H1 (cell line): ENCODE data around the gene GMFB. TPM values are rescaled to one million over a fixed set of nuclear protein-coding genes. Genes with fewer than 3 reads are reported as not detected.

Source experiments
- CHD2 ChIP-seq: IDR thresholded peaks from 2 replicates; pipeline ENCODE4 v1.6.1; 2012; ENCODE audit warnings: low read length, improper control_type of control experiment
- HDAC6 ChIP-seq: IDR thresholded peaks from one replicate; pipeline ENCODE4 v1.7.1; 2012; ENCODE audit warnings: low read depth, mild to moderate bottlenecking, inconsistent platforms, low read length, moderate library complexity
- KDM4A ChIP-seq: IDR thresholded peaks from one replicate; pipeline ENCODE4 v1.7.1; 2012; ENCODE audit warnings: low read depth, mild to moderate bottlenecking, moderate library complexity, low read length, inconsistent platforms; ENCODE audit not compliant: severe bottlenecking
- RAD21 ChIP-seq, 2 experiments: IDR thresholded peaks in 1 of 2; conservative IDR thresholded peaks in 1 of 2; 2 replicates each; pipeline ENCODE4 v1.6.1; 2011; ENCODE audit warnings: low read depth in 2 of 2, low read length in 2 of 2, improper control_type of control experiment in 1 of 2, inconsistent platforms in 1 of 2, mild to moderate bottlenecking in 1 of 2, moderate library complexity in 1 of 2
- RXRA ChIP-seq: IDR thresholded peaks from 2 replicates; pipeline ENCODE4 v1.6.1; 2011; ENCODE audit warnings: low read depth, mild to moderate bottlenecking, low read length, moderate library complexity; ENCODE audit not compliant: insufficient read depth
- SP4 ChIP-seq: IDR thresholded peaks from 2 replicates; pipeline ENCODE4 v1.6.1; 2012; ENCODE audit warnings: low read length, inconsistent platforms
- TBP ChIP-seq: IDR thresholded peaks from 2 replicates; pipeline ENCODE4 v1.6.1; 2011; ENCODE audit warnings: low read depth, low read length, improper control_type of control experiment
- polyA plus RNA-seq, 7 experiments: library from polyadenylated mRNA; depleted of rRNA in 3 of 7; stranded (reverse) in 5 of 7; unstranded in 2 of 7; fragments of >200 nt in 5 of 7; fragments of 200-250 nt in 2 of 7; gene quantifications; 1 replicate in 5 of 7; 2 replicates in 1 of 7; 4 replicates in 1 of 7; pipeline versions ENCODE4 v1.2.1 to v1.2.3, GENCODE V29; 2011 to 2013; ENCODE audit warnings: missing spikeins in 2 of 7, mixed read lengths in 2 of 7
- total RNA-seq: library from RNA; stranded (reverse); fragmentation: NEBNext Ultra II Directional; extraction: Animal tissue kit (Norgen Biotek cat#: 25700); gene quantifications from 2 replicates; pipeline ENCODE4 v1.2.1, GENCODE V29; 2021
- TF ChIP-seq, protein P1 (sequence below): fragments of 300-600 bp; sonication (generic); IDR thresholded peaks from 2 replicates; pipeline ENCODE4 v1.7.1; 2012; ENCODE audit warnings: low read length, moderate library complexity, mild to moderate bottlenecking, inconsistent platforms; ENCODE audit not compliant: insufficient replicate concordance
- TF ChIP-seq, protein P2 (sequence below): IDR thresholded peaks from 2 replicates; pipeline ENCODE4 v1.6.1; 2012; ENCODE audit warnings: inconsistent platforms
- TF ChIP-seq, protein P3 (sequence below): IDR thresholded peaks from 2 replicates; pipeline ENCODE4 v1.6.1; 2012; ENCODE audit warnings: inconsistent platforms

The GMFB gene
- total and polyA plus RNA-seq, 2 of the 8 experiments (the other 6 are each of a cell fraction or from before 2014, with no cell fraction given) = 17.9 to 77.3 TPM

DNA sequence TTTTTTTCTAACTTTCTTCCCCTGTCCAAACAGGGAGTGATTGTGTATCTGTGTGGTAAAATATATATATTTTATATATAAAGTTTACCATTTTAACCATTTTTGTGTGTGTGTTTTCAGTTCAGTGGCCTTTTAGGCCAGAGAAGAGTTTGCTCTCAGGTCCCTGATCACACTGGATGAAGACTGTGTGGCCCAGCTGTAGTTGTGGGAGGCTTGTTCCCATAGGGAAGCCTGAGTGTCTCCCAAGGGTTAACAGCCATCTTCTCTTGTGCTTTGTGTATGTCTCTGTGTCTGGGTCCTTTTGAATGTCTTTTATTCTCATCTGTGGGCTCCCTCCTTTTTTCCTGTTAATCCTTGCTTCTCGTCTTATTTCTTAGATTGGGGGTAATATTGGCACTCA lies 44.3 kb upstream of the GMFB start (continued):
- TF ChIP-seq, protein P1, sequence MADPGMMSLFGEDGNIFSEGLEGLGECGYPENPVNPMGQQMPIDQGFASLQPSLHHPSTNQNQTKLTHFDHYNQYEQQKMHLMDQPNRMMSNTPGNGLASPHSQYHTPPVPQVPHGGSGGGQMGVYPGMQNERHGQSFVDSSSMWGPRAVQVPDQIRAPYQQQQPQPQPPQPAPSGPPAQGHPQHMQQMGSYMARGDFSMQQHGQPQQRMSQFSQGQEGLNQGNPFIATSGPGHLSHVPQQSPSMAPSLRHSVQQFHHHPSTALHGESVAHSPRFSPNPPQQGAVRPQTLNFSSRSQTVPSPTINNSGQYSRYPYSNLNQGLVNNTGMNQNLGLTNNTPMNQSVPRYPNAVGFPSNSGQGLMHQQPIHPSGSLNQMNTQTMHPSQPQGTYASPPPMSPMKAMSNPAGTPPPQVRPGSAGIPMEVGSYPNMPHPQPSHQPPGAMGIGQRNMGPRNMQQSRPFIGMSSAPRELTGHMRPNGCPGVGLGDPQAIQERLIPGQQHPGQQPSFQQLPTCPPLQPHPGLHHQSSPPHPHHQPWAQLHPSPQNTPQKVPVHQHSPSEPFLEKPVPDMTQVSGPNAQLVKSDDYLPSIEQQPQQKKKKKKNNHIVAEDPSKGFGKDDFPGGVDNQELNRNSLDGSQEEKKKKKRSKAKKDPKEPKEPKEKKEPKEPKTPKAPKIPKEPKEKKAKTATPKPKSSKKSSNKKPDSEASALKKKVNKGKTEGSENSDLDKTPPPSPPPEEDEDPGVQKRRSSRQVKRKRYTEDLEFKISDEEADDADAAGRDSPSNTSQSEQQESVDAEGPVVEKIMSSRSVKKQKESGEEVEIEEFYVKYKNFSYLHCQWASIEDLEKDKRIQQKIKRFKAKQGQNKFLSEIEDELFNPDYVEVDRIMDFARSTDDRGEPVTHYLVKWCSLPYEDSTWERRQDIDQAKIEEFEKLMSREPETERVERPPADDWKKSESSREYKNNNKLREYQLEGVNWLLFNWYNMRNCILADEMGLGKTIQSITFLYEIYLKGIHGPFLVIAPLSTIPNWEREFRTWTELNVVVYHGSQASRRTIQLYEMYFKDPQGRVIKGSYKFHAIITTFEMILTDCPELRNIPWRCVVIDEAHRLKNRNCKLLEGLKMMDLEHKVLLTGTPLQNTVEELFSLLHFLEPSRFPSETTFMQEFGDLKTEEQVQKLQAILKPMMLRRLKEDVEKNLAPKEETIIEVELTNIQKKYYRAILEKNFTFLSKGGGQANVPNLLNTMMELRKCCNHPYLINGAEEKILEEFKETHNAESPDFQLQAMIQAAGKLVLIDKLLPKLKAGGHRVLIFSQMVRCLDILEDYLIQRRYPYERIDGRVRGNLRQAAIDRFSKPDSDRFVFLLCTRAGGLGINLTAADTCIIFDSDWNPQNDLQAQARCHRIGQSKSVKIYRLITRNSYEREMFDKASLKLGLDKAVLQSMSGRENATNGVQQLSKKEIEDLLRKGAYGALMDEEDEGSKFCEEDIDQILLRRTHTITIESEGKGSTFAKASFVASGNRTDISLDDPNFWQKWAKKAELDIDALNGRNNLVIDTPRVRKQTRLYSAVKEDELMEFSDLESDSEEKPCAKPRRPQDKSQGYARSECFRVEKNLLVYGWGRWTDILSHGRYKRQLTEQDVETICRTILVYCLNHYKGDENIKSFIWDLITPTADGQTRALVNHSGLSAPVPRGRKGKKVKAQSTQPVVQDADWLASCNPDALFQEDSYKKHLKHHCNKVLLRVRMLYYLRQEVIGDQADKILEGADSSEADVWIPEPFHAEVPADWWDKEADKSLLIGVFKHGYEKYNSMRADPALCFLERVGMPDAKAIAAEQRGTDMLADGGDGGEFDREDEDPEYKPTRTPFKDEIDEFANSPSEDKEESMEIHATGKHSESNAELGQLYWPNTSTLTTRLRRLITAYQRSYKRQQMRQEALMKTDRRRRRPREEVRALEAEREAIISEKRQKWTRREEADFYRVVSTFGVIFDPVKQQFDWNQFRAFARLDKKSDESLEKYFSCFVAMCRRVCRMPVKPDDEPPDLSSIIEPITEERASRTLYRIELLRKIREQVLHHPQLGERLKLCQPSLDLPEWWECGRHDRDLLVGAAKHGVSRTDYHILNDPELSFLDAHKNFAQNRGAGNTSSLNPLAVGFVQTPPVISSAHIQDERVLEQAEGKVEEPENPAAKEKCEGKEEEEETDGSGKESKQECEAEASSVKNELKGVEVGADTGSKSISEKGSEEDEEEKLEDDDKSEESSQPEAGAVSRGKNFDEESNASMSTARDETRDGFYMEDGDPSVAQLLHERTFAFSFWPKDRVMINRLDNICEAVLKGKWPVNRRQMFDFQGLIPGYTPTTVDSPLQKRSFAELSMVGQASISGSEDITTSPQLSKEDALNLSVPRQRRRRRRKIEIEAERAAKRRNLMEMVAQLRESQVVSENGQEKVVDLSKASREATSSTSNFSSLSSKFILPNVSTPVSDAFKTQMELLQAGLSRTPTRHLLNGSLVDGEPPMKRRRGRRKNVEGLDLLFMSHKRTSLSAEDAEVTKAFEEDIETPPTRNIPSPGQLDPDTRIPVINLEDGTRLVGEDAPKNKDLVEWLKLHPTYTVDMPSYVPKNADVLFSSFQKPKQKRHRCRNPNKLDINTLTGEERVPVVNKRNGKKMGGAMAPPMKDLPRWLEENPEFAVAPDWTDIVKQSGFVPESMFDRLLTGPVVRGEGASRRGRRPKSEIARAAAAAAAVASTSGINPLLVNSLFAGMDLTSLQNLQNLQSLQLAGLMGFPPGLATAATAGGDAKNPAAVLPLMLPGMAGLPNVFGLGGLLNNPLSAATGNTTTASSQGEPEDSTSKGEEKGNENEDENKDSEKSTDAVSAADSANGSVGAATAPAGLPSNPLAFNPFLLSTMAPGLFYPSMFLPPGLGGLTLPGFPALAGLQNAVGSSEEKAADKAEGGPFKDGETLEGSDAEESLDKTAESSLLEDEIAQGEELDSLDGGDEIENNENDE = no peak
- TF ChIP-seq CHD2 (no peak), RAD21 (IDR thresholded peaks at IDR 0.05 in 1 of 2, conservative IDR thresholded peaks at IDR 0.05 in 1 of 2; ENCODE audit: low read depth in 2 of 2, low read length in 2 of 2) (no peak), HDAC6 (no peak), KDM4A (no peak), RXRA (no peak), SP4 (no peak), TBP (no peak)
- TF ChIP-seq, protein P2, sequence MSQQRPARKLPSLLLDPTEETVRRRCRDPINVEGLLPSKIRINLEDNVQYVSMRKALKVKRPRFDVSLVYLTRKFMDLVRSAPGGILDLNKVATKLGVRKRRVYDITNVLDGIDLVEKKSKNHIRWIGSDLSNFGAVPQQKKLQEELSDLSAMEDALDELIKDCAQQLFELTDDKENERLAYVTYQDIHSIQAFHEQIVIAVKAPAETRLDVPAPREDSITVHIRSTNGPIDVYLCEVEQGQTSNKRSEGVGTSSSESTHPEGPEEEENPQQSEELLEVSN = no peak
- TF ChIP-seq, protein P3, sequence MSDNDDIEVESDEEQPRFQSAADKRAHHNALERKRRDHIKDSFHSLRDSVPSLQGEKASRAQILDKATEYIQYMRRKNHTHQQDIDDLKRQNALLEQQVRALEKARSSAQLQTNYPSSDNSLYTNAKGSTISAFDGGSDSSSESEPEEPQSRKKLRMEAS = no peak
